Activated CD4-positive, alpha-beta memory T cell treated with anti-CD3 and anti-CD28 coated beads, Interleukin-2, amount 10 ng/mL, durations not matched to agents 7 days and 5 days (primary cell): ENCODE results near the gene TCF7L1. TPM values are rescaled to one million over a fixed set of nuclear protein-coding genes. Genes with fewer than 3 reads are reported as not detected.

Experiments
- CTCF ChIA-PET: fragments of 350-600 bp; sonication (Branson Sonifier 250); formaldehyde crosslinking; loops from one replicate; lab custom pipeline; 2021; ENCODE audit warnings: antibody characterized with exemption, inconsistent platforms; lab: Charles Lee
- POLR2A ChIA-PET: fragments of 350-600 bp; sonication (Branson Sonifier 250); formaldehyde crosslinking; loops from one replicate; lab custom pipeline; 2021; ENCODE audit warnings: antibody characterized with exemption; lab: Charles Lee
- DNase-seq: peaks from one replicate; pipeline ENCODE4 v3.0.0-alpha.2; 2020
- H3K27ac Mint-ChIP-seq: one replicate; pipeline ENCODE4 v1.8.0; 2021; ENCODE audit warnings: mild to moderate bottlenecking, mixed read lengths
- H3K27me3 Mint-ChIP-seq: one replicate; pipeline ENCODE4 v1.8.0; 2021; ENCODE audit warnings: mixed read lengths
- H3K36me3 Mint-ChIP-seq: one replicate; pipeline ENCODE4 v1.8.0; 2021; ENCODE audit warnings: low read depth, mixed read lengths
- H3K4me1 Mint-ChIP-seq: one replicate; pipeline ENCODE4 v1.8.0; 2021; ENCODE audit warnings: mixed read lengths
- H3K4me3 Mint-ChIP-seq: one replicate; pipeline ENCODE4 v1.8.0; 2021; ENCODE audit warnings: mild to moderate bottlenecking, mixed read lengths
- H3K9me3 Mint-ChIP-seq: one replicate; pipeline ENCODE4 v1.8.0; 2021; ENCODE audit warnings: mixed read lengths
- total RNA-seq, 2 experiments: library from RNA; stranded (reverse); gene quantifications; one replicate each; pipeline ENCODE4 v1.2.3, GENCODE V29; 2021

The TCF7L1 gene, protein sequence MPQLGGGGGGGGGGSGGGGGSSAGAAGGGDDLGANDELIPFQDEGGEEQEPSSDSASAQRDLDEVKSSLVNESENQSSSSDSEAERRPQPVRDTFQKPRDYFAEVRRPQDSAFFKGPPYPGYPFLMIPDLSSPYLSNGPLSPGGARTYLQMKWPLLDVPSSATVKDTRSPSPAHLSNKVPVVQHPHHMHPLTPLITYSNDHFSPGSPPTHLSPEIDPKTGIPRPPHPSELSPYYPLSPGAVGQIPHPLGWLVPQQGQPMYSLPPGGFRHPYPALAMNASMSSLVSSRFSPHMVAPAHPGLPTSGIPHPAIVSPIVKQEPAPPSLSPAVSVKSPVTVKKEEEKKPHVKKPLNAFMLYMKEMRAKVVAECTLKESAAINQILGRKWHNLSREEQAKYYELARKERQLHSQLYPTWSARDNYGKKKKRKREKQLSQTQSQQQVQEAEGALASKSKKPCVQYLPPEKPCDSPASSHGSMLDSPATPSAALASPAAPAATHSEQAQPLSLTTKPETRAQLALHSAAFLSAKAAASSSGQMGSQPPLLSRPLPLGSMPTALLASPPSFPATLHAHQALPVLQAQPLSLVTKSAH
- under 1 TPM in 1 of 2 experiments, not detected in 1; 0.08 TPM for total RNA-seq

DNA sequence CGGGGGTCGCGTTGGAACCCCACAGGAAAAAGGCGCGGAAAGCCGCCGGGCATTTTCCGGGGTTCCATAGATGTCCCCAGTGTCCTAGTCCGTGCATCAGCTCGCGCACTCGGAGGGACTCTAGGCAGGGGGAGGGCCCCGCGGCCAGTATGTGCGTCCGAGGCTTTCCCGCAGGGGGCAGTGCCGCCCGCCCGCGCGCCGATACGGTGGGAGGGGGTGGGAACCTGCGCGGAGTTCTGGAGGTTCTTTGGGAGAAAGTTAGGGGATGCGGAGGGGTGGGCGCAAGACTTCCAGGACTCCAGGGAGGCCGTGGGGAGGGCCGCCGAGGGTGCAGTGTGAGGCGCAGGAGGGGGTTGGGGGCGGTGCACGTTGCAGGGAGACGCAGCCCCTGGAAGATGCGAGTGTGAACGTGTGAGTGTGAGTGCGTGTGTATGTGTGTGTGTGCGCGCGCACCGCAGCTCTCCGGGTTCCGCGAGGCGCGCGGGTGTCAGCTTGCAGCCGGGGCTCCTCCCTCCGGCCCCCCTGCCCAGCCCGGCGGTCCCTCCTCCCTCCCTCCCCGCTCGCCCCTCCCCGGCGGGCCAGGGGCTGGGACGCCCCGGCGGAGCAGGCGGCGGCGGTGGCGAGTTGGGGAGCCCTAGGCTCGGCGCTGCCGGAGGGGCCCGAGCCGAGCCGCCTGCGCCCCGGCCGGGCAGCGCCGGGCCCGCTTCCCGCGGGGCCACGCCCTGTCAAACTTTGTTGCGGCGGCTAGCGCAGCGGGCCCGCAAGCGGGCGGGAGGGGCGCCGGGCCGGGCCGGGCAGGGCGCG is at the start of gene TCF7L1:
TSS of gene TCF7L1 (plus strand) at position 559 of the 804 bp plus-strand sequence. CDS start 293 bp downstream, outside the sequence.
- Mint-ChIP-seq H3K27ac (no peak within 1 kb of the TSS), H3K9me3 (no peaks in the 10 kb centered on the region), H3K27me3 (peaks cover 65% of the 10 kb centered on the region), H3K4me3 (peak within 1 kb of the TSS; percentile 59), H3K4me1 (peaks cover 10% of the 10 kb centered on the region), H3K36me3 (no peaks in the 10 kb centered on the region)
- ChIA-PET POLR2A (no interaction called here), CTCF (interaction anchor here (0.7 to 0.9 kb wide), 2 partner anchors 95 to 168 kb away, joined by 3 read pairs; no protein-coding TSS in a partner anchor)
- DNase-seq, result peak; percentile 40

DNA sequence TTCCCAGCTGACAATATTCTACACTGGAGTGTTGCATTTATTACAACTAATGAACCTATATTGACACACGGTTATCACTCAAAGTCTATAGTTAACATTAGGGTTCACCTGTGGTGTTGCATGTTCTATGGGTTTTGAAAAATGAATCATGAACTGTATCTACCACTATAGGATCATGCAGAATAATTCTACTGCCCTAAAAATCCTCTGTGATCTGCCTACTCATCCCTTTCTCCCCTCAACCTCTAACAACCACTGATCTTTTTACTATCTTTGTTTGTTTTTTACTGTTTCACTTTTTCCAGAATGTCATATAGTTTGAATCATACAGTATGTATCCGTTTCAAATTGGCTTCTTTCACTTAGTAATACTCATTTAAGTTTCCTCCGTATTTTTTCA is 47.6 kb upstream of the TCF7L1 start:
- Mint-ChIP-seq H3K9me3 (no peaks in the 10 kb centered on the region), H3K4me3 (no peak overlapping the region), H3K27me3 (peaks cover 15% of the 10 kb centered on the region), H3K27ac (no peak overlapping the region), H3K36me3 (no peaks in the 10 kb centered on the region), H3K4me1 (no peaks in the 10 kb centered on the region)
- no peak for DNase-seq
- CTCF ChIA-PET, result interaction anchor here (1.4 kb wide), 1 partner anchor 215 kb away, joined by 4 read pairs; no protein-coding TSS in a partner anchor
- POLR2A ChIA-PET, result no interaction called here

DNA sequence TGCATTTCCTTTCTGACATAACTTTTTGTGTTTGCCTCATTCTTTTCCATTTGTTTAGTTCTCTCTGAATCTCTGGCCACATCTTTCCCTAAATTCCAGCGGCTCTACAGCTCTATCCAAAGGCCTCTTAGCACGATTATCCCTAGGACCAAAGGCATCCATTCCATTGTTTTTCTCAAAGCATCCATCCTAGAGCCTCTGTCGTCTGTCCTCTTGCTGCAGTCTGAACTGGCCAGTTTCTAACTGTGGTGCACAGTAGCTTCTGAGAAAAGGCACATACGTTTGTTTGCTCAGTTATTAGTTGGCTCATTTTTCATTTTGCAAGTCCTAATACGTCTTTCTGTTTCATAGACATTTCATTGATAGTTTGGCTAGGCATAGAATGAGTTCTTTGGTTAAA is 45.7 kb upstream of the TCF7L1 start:
- DNase-seq, result no peak
- H3K27ac Mint-ChIP-seq, result no peak overlapping the region
- H3K4me3 Mint-ChIP-seq, result no peak overlapping the region
- ChIA-PET POLR2A (no interaction called here), CTCF (no interaction called here)
- H3K36me3 Mint-ChIP-seq, result no peaks in the 10 kb centered on the region
- H3K9me3 Mint-ChIP-seq, result no peaks in the 10 kb centered on the region
- H3K27me3 Mint-ChIP-seq, result peaks cover 12% of the 10 kb centered on the region
- H3K4me1 Mint-ChIP-seq, result no peaks in the 10 kb centered on the region

DNA sequence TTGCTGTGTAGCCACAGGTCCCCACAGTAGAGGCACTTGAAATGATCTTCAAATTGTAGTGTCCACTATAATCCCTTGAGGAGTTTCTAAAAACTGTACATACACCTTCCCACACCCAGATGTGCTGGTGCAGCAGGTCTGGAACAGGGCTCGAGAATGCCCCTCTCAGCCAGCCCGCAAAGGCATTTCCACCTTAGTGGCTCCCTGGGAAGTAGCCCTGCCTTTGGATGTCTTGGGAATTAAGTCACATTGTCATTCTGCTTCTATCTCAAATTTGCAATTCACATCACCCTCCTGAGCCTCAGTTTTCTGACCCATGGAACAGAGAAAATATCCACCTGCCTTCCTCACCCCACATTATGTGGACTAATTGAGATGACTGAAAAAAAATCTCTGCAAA is 44.3 kb upstream of the TCF7L1 start:
- Mint-ChIP-seq H3K9me3 (no peaks in the 10 kb centered on the region), H3K4me3 (no peak overlapping the region), H3K27me3 (peaks cover 3% of the 10 kb centered on the region), H3K4me1 (no peaks in the 10 kb centered on the region), H3K36me3 (no peaks in the 10 kb centered on the region), H3K27ac (no peak overlapping the region)
- ChIA-PET POLR2A (no interaction called here), CTCF (no interaction called here)
- DNase-seq, result no peak

DNA sequence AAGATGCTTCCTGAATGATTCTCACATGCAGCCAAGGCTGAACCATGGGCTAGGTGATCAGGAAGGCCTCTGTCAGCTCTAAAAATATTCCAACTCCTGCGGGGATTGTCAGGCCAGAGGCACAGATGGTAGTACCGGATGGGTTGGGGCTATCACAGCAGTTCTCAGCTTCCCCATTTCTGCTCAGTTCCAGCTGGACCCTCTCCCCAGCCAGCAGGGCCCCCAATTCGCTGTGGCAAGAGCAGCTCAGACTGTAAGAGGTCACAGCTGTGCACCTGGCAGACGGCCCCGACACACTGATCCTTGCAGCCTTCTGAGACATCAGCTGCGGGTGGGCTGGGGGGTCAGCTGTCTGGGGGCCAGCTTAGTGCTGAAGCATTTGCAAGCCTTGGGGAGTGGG is 43.6 kb upstream of the TCF7L1 start:
- no peaks in the 10 kb centered on the region for H3K9me3 Mint-ChIP-seq
- POLR2A ChIA-PET, result no interaction called here
- CTCF ChIA-PET, result no interaction called here

DNA sequence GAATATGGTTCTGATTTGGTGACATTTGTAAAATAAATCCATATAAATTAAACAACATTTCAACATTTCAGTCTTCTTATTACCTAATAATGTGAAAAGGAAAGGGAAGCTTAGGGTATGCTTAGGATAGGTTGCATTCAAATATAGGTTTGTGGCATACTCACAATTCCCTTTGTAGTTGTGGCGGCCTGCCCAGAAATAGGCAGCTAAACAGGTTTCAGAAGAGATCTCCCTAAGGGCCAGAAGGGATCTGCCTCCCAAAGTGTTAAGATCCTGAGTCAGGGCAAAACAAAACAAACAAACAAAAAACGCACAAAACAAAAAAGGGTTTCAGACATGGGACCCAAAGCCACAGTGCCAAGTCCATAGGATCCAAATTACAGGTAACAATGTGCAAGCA is 41.4 kb upstream of the TCF7L1 start:
- H3K4me1 Mint-ChIP-seq, result no peaks in the 10 kb centered on the region
- ChIA-PET CTCF (no interaction called here), POLR2A (no interaction called here)
- no peaks in the 10 kb centered on the region for H3K27me3 Mint-ChIP-seq
- H3K36me3 Mint-ChIP-seq, result no peaks in the 10 kb centered on the region
- H3K4me3 Mint-ChIP-seq, result no peak overlapping the region
- DNase-seq, result no peak
- H3K9me3 Mint-ChIP-seq, result no peaks in the 10 kb centered on the region
- no peak overlapping the region for H3K27ac Mint-ChIP-seq

More for the DNA sequence above, 43.6 kb upstream of the TCF7L1 start:
- no peak for DNase-seq
- Mint-ChIP-seq H3K36me3 (no peaks in the 10 kb centered on the region), H3K27me3 (no peaks in the 10 kb centered on the region), H3K4me3 (no peak overlapping the region), H3K4me1 (no peaks in the 10 kb centered on the region), H3K27ac (no peak overlapping the region)

DNA sequence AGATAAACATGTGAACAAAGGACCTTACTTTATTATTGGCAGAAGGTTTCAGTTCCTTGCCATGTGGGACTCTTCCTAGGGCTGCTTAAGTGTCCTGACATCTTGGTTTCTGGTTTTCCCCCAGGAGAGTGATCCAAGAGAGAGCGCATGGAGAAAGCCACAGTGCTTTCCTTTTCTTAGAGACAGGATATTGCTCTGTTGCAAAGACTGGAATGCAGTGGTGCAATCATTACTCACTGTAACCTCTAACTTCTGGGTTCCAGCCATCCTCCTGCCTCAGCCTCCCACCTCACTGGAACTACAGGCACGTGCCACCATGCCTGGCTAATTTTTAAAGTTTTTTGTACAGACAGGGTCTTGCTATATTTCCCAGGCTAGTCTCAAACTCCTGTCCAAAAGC is 38.1 kb upstream of the TCF7L1 start:
- Mint-ChIP-seq H3K27me3 (peaks cover 6% of the 10 kb centered on the region), H3K4me3 (no peak overlapping the region)
- CTCF ChIA-PET, result no interaction called here

DNA sequence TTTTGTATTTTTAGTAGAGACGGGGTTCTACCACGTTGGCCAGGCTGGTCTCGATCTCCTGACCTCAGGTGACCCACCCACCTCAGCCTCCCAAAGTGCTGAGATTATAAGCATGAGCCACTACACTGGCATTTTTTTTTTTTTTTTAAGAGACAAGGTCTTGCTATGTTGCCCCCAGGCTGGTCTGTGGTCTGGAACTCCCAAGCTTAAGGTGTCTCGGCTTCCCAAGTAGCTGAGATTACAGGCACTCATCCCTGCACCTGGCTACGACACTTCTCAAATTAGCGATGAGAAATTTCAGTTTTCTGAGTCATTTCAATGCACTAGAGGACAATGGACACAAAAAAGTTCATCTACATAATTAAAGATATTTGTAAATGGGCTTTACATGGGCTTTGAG is 36.6 kb upstream of the TCF7L1 start:
- no peaks in the 10 kb centered on the region for H3K9me3 Mint-ChIP-seq
- H3K27ac Mint-ChIP-seq, result no peak overlapping the region
- ChIA-PET CTCF (no interaction called here), POLR2A (no interaction called here)
- H3K36me3 Mint-ChIP-seq, result no peaks in the 10 kb centered on the region
- no peaks in the 10 kb centered on the region for H3K4me1 Mint-ChIP-seq
- no peak overlapping the region for H3K4me3 Mint-ChIP-seq
- H3K27me3 Mint-ChIP-seq, result peaks cover 8% of the 10 kb centered on the region
- no peak for DNase-seq

More for the DNA sequence above, 38.1 kb upstream of the TCF7L1 start:
- no peaks in the 10 kb centered on the region for H3K4me1 Mint-ChIP-seq
- no peaks in the 10 kb centered on the region for H3K9me3 Mint-ChIP-seq
- DNase-seq, result no peak
- POLR2A ChIA-PET, result no interaction called here
- H3K27ac Mint-ChIP-seq, result no peak overlapping the region
- H3K36me3 Mint-ChIP-seq, result no peaks in the 10 kb centered on the region

DNA sequence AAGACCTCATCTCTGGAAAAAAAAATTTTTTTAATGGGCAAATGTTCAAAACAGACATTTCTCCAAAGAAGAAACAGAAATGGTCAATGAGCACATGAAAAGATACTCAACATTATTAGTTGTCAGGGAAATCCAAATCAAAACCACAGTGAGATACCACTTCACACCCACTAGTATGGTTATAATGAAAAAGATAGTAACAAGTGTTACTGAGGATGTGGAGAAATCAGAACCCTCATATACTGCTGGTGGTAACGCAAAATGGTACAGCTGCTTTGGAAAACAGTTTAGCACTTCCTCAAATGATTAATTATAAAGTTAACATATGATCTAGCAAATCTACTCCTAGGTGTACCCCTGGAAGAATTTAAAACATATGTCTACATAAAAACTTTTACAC is 29.0 kb upstream of the TCF7L1 start:
- H3K4me3 Mint-ChIP-seq, result no peak overlapping the region
- H3K36me3 Mint-ChIP-seq, result no peaks in the 10 kb centered on the region
- POLR2A ChIA-PET, result no interaction called here
- H3K4me1 Mint-ChIP-seq, result no peaks in the 10 kb centered on the region
- DNase-seq, result no peak
- CTCF ChIA-PET, result no interaction called here
- H3K27me3 Mint-ChIP-seq, result peaks cover 5% of the 10 kb centered on the region
- H3K9me3 Mint-ChIP-seq, result no peaks in the 10 kb centered on the region
- H3K27ac Mint-ChIP-seq, result no peak overlapping the region

DNA sequence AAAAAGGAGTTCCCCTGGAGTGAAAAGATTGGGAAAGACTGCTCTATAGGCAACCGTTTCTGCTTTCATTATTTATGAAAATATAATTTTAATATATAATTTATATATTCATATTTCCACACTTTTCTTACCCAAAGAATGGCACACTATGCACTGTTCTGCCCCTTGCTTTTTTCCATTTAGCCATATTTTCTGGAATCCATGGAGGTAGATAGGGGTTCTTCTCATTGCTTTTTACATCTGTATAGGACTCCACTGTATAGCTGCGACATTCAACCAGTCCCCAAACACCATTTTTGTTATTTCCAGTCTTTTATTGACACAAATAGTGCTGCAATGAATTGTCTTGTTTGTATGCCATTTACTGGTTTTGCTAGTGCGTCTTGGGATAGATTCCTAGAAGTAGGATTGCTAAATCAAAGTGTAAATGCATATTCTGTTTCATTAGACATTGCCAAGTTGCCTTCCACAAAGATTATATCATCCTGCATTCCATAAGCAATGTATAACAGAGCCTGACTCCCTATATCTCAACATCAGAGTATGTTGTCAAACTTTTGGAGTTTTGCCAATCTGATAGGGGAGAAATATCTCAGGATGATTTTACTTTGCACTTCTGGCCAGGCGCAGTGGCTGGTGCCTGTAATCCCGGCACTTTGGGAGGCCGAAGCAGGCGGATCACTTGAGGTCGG is 26.6 kb upstream of the TCF7L1 start:
- Mint-ChIP-seq H3K27me3 (peaks cover 8% of the 10 kb centered on the region), H3K27ac (no peak overlapping the region), H3K9me3 (no peaks in the 10 kb centered on the region), H3K4me3 (no peak overlapping the region), H3K36me3 (no peaks in the 10 kb centered on the region), H3K4me1 (no peaks in the 10 kb centered on the region)
- CTCF ChIA-PET, result no interaction called here
- no peak for DNase-seq
- POLR2A ChIA-PET, result no interaction called here

DNA sequence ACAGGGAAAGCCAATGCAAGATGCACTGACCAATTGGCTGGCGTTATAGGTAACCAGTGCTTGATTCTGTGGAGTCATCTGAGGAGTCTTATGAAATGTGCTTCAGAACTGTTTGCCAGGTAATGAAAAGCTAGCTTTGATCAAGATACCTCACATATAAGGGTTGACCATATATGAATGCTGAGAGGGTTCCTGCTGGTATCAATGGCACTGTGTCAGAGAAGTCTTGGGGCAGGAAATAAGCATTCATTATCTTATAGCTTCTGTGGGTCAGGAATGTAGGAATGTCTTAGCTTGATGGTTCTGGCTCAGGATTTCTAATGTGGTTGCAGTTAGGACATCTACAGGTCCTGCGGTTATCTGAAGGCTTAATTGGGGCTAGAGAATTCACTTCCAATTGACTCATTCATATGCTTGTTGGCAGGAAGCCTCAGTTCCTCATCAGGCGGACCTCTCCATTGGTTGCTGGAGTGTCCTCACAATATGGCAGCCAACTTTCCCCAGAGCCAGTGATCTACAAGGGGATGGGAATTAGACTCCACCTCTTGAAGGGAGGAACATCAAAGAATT is 22.1 kb upstream of the TCF7L1 start:
- POLR2A ChIA-PET, result no interaction called here
- Mint-ChIP-seq H3K9me3 (no peaks in the 10 kb centered on the region), H3K36me3 (no peaks in the 10 kb centered on the region), H3K4me3 (no peak overlapping the region), H3K27ac (no peak overlapping the region), H3K4me1 (no peaks in the 10 kb centered on the region), H3K27me3 (peaks cover 22% of the 10 kb centered on the region)
- no peak for DNase-seq
- CTCF ChIA-PET, result no interaction called here

DNA sequence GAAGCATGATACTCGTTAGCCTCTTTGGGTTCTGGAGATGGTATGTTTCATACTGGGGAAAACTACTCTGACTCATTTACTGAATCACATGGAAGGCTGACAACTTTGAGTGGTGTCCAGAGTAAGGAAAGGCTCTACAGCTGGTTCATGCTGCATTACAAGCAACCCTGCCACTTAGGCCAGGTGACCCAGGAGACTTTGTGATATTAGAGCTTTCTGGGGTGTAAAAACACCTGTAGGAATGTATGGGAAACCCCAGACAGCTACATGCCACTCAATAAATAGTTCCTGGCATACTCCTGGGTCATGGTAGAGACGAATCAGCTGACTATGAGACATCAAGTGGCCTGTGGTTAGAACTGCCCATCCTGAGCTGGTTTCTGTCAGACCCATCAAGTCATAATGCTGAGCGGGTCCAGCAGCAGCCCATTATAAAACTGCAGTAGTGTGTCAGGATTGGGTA is 21.3 kb upstream of the TCF7L1 start:
- Mint-ChIP-seq H3K27ac (no peak overlapping the region), H3K4me3 (no peak overlapping the region), H3K36me3 (no peaks in the 10 kb centered on the region), H3K4me1 (no peaks in the 10 kb centered on the region), H3K9me3 (no peaks in the 10 kb centered on the region), H3K27me3 (peaks cover 26% of the 10 kb centered on the region)
- ChIA-PET CTCF (no interaction called here), POLR2A (interaction anchor here (1.3 kb wide), 1 partner anchor 9 kb away, joined by 4 read pairs; no protein-coding TSS in a partner anchor)
- DNase-seq, result no peak
